ENCODE measurements around the gene UQCC2.

DNA sequence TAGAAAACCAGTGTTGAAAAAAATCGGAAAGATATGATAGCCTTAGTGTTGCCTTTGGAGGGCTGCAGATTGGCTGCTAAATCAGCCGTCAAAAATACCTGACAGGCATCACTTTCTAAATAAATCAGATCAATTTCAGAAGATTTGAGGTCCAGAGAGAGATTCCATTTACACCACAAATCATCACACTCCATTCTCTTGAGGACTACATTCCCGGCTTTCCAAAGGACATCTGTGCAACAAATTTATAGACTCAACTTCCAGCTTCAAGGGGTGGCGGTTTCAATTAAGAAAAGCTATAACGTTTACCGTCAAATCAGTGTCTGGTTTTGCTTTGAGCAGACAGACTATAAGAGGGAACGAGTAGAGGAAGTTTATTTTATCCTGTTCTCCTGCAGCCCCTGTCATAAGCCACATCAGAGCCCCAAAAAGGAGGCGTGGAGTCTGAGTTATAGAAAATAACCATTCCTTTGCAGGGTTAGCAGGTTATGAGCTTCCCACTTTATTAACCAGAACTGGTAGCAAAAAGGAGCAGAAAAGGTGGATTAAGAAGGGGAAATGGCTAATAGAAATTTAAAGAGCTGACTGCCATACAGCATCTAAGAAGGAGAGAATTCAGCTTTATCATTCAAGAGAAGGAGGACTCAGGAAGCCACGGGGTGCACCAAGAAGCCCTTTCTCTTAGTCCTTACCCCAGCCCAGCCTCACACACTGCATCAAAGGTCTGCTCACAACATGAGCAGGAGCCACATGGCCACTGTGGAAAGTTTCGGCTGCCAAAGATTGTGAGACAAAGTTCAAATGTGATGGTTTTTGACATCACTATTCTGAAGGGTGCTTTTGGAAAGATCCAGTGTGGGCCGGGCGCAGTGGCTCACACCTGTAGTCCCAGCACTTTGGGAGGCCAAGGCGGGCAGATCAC, 12.9 kb upstream of the UQCC2 start:
- no peak for TF ChIP-seq POLR2AphosphoS5 (IDR thresholded peaks at IDR 0.05)
- TF ChIP-seq, protein P1, sequence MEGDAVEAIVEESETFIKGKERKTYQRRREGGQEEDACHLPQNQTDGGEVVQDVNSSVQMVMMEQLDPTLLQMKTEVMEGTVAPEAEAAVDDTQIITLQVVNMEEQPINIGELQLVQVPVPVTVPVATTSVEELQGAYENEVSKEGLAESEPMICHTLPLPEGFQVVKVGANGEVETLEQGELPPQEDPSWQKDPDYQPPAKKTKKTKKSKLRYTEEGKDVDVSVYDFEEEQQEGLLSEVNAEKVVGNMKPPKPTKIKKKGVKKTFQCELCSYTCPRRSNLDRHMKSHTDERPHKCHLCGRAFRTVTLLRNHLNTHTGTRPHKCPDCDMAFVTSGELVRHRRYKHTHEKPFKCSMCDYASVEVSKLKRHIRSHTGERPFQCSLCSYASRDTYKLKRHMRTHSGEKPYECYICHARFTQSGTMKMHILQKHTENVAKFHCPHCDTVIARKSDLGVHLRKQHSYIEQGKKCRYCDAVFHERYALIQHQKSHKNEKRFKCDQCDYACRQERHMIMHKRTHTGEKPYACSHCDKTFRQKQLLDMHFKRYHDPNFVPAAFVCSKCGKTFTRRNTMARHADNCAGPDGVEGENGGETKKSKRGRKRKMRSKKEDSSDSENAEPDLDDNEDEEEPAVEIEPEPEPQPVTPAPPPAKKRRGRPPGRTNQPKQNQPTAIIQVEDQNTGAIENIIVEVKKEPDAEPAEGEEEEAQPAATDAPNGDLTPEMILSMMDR (IDR thresholded peaks at IDR 0.05), result no peak
- no peak for TF ChIP-seq POLR2A (IDR thresholded peaks at IDR 0.05)

All from suprapubic skin (tissue), 4 donors.